Gastroesophageal sphincter (tissue), 3 donors: ENCODE data around the gene DAP.

Source experiments
- EP300 ChIP-seq: sonication (generic); formaldehyde crosslinking; IDR thresholded peaks from one replicate; pipeline ENCODE4 v1.6.1; 2017; ENCODE audit warnings: antibody characterized with exemption, mild to moderate bottlenecking
- POLR2A ChIP-seq, 2 donors: fragments of 450-650 bp; IDR thresholded peaks; one replicate each; pipeline ENCODE4 v1.6.1; 2017; ENCODE audit warnings: antibody characterized with exemption in 2 of 2, mild to moderate bottlenecking in 2 of 2, moderate library complexity in 1 of 2
- POLR2AphosphoS5 ChIP-seq: sonication (generic); formaldehyde crosslinking; IDR thresholded peaks from one replicate; pipeline ENCODE4 v1.6.1; 2017; ENCODE audit warnings: antibody characterized with exemption
- TF ChIP-seq, protein P1 (sequence below), 4 experiments: fragments of 200-600 bp in 2 of 4; fragments of 450-650 bp in 2 of 4; sonication (generic) in 1 of 4; IDR thresholded peaks; one replicate each; pipeline ENCODE4 v1.5.1; 2017 to 2019; ENCODE audit warnings: antibody characterized with exemption in 4 of 4, mild to moderate bottlenecking in 2 of 4, moderate library complexity in 2 of 4

DNA sequence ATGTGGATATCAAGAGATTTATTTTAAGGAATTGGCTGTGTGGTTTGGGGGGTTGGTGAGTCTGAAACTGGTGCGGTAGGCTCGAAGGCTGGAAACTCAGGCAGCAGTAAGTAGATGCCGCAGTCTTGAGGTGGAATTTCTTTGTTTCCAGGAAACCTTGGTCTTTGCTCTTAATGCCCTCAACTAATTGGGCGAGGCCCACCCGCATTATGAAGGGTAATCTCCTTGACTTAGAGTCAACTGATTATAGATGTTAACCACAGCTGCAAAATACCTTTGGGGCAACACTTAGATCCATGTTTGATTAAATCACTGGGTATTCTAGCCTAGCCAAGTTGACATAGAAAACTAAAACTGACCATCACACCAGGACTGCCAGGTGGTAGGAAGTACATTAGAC lies 113.4 kb downstream of the DAP start:
- TF ChIP-seq, protein P1, sequence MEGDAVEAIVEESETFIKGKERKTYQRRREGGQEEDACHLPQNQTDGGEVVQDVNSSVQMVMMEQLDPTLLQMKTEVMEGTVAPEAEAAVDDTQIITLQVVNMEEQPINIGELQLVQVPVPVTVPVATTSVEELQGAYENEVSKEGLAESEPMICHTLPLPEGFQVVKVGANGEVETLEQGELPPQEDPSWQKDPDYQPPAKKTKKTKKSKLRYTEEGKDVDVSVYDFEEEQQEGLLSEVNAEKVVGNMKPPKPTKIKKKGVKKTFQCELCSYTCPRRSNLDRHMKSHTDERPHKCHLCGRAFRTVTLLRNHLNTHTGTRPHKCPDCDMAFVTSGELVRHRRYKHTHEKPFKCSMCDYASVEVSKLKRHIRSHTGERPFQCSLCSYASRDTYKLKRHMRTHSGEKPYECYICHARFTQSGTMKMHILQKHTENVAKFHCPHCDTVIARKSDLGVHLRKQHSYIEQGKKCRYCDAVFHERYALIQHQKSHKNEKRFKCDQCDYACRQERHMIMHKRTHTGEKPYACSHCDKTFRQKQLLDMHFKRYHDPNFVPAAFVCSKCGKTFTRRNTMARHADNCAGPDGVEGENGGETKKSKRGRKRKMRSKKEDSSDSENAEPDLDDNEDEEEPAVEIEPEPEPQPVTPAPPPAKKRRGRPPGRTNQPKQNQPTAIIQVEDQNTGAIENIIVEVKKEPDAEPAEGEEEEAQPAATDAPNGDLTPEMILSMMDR (IDR thresholded peaks at IDR 0.05), result no peak
- TF ChIP-seq POLR2A (IDR thresholded peaks at IDR 0.05) (no peak), POLR2AphosphoS5 (no peak), EP300 (no peak)
